ENCODE measurements around the gene NUMB.

- TF ChIP-seq POLR2A (IDR thresholded peaks at IDR 0.05) (no peak), CTCF (IDR thresholded peaks at IDR 0.05) (no peak)
Observed at GRCh38 chr14:73254247-73255004, 203.9 kb downstream of the NUMB start.

Data from adrenal gland (tissue), 5 donors.